Thoracic aorta (tissue), 2 donors: Measurements from ENCODE around the gene SLN. TPM values are rescaled to one million over a fixed set of nuclear protein-coding genes. Genes with fewer than 3 reads are reported as not detected.

ENCODE experiments used
- ATAC-seq: fragments of 150-250 bp; one replicate; pipeline ENCODE4 v1.8.0; 2017; ENCODE audit warnings: low read depth; ENCODE audit not compliant: insufficient number of reproducible peaks, low FRiP score
- DNase-seq: peaks from one replicate; pipeline ENCODE4 v3.0.0-alpha.2; 2020; ENCODE audit warnings: low spot score
- H3K27ac ChIP-seq, 2 donors: fragments of 200-600 bp; sonication (generic); 1 replicate in 1 of 2; 2 replicates in 1 of 2; pipeline ENCODE4 v1.5.1; 2016; ENCODE audit warnings: mild to moderate bottlenecking in 2 of 2, moderate library complexity in 2 of 2
- H3K27me3 ChIP-seq: fragments of 200-600 bp; sonication (generic); replicated peaks from 2 replicates; pipeline ENCODE4 v1.6.0; 2016; ENCODE audit warnings: mild to moderate bottlenecking; ENCODE audit not compliant: insufficient read depth
- H3K36me3 ChIP-seq: fragments of 200-600 bp; sonication (generic); one replicate; pipeline ENCODE4 v1.5.1; 2016
- H3K4me1 ChIP-seq, 2 donors: fragments of 200-600 bp; sonication (generic); 1 replicate in 1 of 2; 2 replicates in 1 of 2; pipeline versions ENCODE4 v1.5.1 to v1.6.0; 2016; ENCODE audit warnings: low read depth in 2 of 2, mild to moderate bottlenecking in 1 of 2; ENCODE audit not compliant: control insufficient read depth in 1 of 2
- H3K4me3 ChIP-seq: fragments of 200-600 bp; sonication (generic); 2 replicates; pipeline ENCODE4 v1.5.1; 2016; ENCODE audit warnings: mild to moderate bottlenecking
- H3K9me3 ChIP-seq: fragments of 200-600 bp; sonication (generic); 2 replicates; pipeline ENCODE4 v1.5.1; 2016
- total RNA-seq, 2 donors: library from RNA; depleted of rRNA; stranded (reverse); fragments of >200 nt; gene quantifications; one replicate each; pipeline versions ENCODE4 v1.1.0 to v1.2.3, GENCODE V29; 2016
- TF ChIP-seq, protein P1 (sequence below): fragments of 200-600 bp; sonication (generic); IDR thresholded peaks from one replicate; pipeline ENCODE4 v1.5.1; 2019; ENCODE audit warnings: antibody characterized with exemption

SLN gene
- total RNA-seq, 2 donors from 2014 or later, result 1.2 TPM; not detected in 1

DNA sequence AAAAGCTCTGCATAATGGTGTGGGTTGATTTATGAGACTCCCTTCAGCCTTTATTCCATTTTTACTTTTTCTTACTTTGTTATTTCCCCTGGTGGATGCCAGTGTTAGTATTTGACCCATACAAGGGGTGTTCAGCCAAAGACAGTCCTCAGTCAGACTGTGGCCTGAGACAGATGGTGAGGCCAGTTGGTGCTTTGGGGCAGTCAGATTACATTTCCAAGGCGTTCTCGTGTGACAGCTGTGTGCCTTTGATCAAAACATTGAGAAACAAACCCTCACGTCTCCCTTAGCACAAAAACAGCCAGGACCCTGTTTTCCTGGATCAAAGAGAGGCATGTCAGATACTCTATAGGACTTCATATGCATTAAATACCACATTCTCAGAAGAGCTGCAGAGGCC is 31.3 kb upstream of the SLN start:
- ATAC-seq, result no peak
- no peaks in the 10 kb centered on the region for H3K27me3 ChIP-seq
- TF ChIP-seq, protein P1, sequence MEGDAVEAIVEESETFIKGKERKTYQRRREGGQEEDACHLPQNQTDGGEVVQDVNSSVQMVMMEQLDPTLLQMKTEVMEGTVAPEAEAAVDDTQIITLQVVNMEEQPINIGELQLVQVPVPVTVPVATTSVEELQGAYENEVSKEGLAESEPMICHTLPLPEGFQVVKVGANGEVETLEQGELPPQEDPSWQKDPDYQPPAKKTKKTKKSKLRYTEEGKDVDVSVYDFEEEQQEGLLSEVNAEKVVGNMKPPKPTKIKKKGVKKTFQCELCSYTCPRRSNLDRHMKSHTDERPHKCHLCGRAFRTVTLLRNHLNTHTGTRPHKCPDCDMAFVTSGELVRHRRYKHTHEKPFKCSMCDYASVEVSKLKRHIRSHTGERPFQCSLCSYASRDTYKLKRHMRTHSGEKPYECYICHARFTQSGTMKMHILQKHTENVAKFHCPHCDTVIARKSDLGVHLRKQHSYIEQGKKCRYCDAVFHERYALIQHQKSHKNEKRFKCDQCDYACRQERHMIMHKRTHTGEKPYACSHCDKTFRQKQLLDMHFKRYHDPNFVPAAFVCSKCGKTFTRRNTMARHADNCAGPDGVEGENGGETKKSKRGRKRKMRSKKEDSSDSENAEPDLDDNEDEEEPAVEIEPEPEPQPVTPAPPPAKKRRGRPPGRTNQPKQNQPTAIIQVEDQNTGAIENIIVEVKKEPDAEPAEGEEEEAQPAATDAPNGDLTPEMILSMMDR, result no peak
- H3K36me3 ChIP-seq, result no peaks in the 10 kb centered on the region
- H3K9me3 ChIP-seq, result no peaks in the 10 kb centered on the region
- H3K4me3 ChIP-seq, result no peak overlapping the region
- DNase-seq, result no peak
- no peaks in the 10 kb centered on the region for H3K4me1 ChIP-seq
- H3K27ac ChIP-seq, result no peak overlapping the region

DNA sequence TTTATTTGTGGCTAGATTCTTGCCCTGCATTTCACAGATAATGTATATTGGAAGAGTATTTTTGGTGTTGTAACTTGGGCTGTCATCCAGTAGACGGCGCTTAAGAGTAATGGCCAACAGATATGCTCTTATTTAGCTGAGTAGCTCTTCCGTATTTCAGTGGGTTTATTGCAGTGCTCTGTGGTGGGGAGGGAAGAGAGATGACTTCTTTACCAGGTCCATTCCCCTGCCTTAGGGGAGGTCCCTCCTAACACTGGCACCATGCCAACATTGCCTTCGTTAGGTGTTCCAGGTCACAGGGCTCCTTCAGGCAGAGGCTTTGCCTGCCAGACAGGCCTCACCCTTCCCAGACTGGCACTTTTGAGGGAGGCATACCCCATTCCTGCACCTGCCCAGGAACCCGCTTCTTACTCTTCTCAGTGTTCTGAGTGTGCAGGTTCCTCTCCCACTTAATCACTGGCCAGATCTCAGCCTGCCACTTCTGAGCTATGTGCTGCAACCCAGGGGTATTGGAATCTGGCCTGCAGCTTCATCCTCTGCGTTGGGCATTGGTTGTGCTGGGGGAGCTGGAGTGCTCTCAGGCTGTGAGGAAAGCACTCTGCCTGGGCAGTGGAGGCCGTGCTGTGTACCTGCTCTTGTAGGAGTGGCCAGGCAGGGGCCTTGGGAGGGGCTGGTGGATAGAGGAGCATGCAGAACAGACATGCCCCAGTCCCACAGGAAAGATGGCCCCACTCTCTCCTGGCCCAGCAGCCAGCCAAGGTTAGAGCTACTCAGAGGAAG is 29.4 kb upstream of the SLN start:
- no peaks in the 10 kb centered on the region for H3K27me3 ChIP-seq
- no peaks in the 10 kb centered on the region for H3K4me1 ChIP-seq
- no peak for DNase-seq
- H3K4me3 ChIP-seq, result no peak overlapping the region
- no peaks in the 10 kb centered on the region for H3K36me3 ChIP-seq
- TF ChIP-seq, protein P1, result no peak
- no peaks in the 10 kb centered on the region for H3K9me3 ChIP-seq
- ATAC-seq, result no peak
- H3K27ac ChIP-seq, result no peak overlapping the region

DNA sequence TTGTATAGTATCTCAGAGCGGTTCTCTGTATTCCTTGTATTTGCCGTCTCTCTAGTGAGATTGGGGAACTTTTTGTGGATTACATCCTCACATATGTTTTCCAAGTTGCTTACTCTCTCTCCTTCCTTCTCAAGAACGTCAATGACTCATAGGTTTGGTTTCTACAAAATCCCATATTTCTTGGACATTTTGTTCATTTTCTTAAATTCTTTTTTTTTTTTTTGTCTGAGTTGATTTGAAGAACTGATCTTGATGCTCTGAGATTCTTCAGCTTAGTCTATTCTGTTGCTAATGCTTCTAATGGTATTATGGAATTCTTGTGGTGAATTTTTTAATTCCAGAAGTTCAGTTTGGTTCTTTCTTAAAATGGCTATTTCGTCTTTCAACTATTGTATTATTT is 28.4 kb upstream of the SLN start:
- Histone ChIP-seq H3K27me3 (no peaks in the 10 kb centered on the region), H3K4me3 (no peak overlapping the region), H3K9me3 (no peaks in the 10 kb centered on the region), H3K27ac (no peak overlapping the region), H3K4me1 (no peaks in the 10 kb centered on the region), H3K36me3 (no peaks in the 10 kb centered on the region)
- ATAC-seq (no peak), DNase-seq (no peak)
- TF ChIP-seq, protein P1, result no peak

DNA sequence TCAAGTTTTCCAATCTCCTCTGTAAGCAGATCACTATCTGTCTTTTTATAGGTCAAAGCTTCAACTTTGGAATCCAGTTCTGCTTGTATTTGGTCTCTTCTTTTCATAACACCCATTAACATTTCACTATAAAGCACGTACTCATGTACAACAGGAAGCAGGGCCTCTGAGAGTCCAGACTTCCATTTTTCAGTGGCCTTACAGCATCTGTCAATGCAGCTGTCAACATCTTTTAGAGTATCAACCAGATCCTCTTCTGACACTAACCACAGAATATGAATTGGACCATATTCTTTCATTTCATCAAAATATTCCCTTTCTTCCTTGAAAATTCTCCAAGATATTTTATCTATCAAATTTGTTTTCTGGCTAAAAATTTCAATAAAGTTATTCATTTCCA is 24.7 kb upstream of the SLN start:
- DNase-seq (no peak), ATAC-seq (no peak)
- no peaks in the 10 kb centered on the region for H3K36me3 ChIP-seq
- H3K4me3 ChIP-seq, result no peak overlapping the region
- no peaks in the 10 kb centered on the region for H3K4me1 ChIP-seq
- no peaks in the 10 kb centered on the region for H3K27me3 ChIP-seq
- TF ChIP-seq, protein P1, result no peak
- no peaks in the 10 kb centered on the region for H3K9me3 ChIP-seq
- H3K27ac ChIP-seq, result no peak overlapping the region

DNA sequence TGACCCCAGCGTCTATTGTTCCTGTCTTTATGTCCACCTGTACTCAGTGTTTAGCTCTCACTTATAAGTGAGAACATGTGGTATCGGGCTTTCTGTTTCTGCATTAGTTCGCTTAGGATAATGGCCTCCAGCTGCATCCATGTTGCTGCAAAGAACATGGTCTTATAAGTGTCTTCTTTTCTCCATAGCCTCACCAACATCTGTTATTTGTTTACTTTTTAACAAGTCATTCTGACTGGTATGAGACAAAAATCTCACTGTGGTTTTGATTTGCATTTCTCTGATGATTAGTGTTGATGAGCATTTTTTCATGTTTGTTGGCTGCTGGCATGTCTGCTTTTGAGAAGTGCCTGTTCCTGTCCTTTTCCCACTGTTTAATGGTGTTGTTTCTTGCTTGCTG is 21.7 kb upstream of the SLN start:
- Histone ChIP-seq H3K4me1 (no peaks in the 10 kb centered on the region), H3K4me3 (no peak overlapping the region), H3K9me3 (no peaks in the 10 kb centered on the region), H3K27ac (no peak overlapping the region), H3K27me3 (no peaks in the 10 kb centered on the region), H3K36me3 (no peaks in the 10 kb centered on the region)
- TF ChIP-seq, protein P1, result no peak
- DNase-seq, result no peak
- ATAC-seq, result no peak
